GM21619 (cell line): ENCODE results near the gene CACNB1.
"Not testable (repeated sequence)": the region's sequence is repeated elsewhere in the genome, so short reads cannot be mapped to it uniquely, and the experiment has no call there.

Experiments
- ATAC-seq: cut with Tn5 transposase; IDR thresholded peaks from one replicate; pipeline ENCODE4 v1.9.1; 2021; ENCODE audit not compliant: unreplicated experiment

Gene CACNB1

GRCh38 chr17:39129544-39129943 is 67.9 kb downstream of the CACNB1 start:
- ATAC-seq = not testable (repeated sequence)

GRCh38 chr17:39126436-39126835 is 71.0 kb downstream of the CACNB1 start:
- no peak for ATAC-seq

- no peak for ATAC-seq
Measured at GRCh38 chr17:39125143-39125875, 72.2 kb downstream of the CACNB1 start.

DNA sequence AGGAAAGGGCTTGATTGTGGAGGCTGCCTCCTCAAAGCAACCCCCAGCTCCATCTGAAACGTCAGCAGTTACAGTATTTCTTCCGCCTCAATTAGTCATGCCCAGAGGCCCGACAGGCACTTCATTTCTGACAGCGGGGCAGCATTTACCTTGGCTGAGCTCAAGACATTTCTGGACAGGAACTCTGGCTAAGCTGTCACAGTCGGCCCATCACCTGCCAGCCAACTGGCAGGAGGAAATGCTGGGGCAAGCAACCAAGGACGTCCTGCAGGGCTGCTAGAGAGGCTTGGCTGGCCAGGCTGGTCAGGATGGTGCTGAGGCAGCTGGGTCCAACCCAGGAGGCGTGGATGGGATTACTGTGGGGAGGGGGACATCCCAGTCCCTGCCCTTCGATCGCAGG is 73.8 kb downstream of the CACNB1 start:
- ATAC-seq = no peak
